Liver (tissue), 9 donors: ENCODE measurements around the gene CDK16. TPM values are rescaled to one million over a fixed set of nuclear protein-coding genes. Genes with fewer than 3 reads are reported as not detected.

Experiments used
- DNase-seq: peaks from one replicate; pipeline ENCODE4 v3.0.0-alpha.2; 2017; ENCODE audit warnings: low spot score
- H3K27ac ChIP-seq, 2 donors: one replicate each; pipeline ENCODE4 v1.7.0; 2013; ENCODE audit warnings: inconsistent platforms in 2 of 2, low read length in 2 of 2, control low read depth in 1 of 2, low read depth in 1 of 2, mild to moderate bottlenecking in 1 of 2
- H3K27me3 ChIP-seq, 4 donors: one replicate each; pipeline versions ENCODE4 v1.6.1 to v1.7.0; 2013; ENCODE audit warnings: low read length in 3 of 4, inconsistent platforms in 1 of 4, mild to moderate bottlenecking in 1 of 4, moderate library complexity in 1 of 4; ENCODE audit not compliant: control insufficient read depth in 4 of 4, insufficient read depth in 4 of 4
- H3K36me3 ChIP-seq, 4 donors: one replicate each; pipeline versions ENCODE4 v1.6.1 to v1.7.0; 2013; ENCODE audit warnings: low read length in 3 of 4, mild to moderate bottlenecking in 3 of 4, low read depth in 1 of 4, moderate library complexity in 1 of 4; ENCODE audit not compliant: control insufficient read depth in 4 of 4, insufficient read depth in 3 of 4
- H3K4me1 ChIP-seq, 4 donors: one replicate each; pipeline versions ENCODE4 v1.6.1 to v1.7.0; 2013; ENCODE audit warnings: low read length in 3 of 4, mild to moderate bottlenecking in 3 of 4, moderate library complexity in 1 of 4; ENCODE audit not compliant: control insufficient read depth in 4 of 4, insufficient read depth in 4 of 4
- H3K4me3 ChIP-seq, 3 donors: one replicate each; pipeline versions ENCODE4 v1.6.1 to v1.7.0; 2013; ENCODE audit warnings: low read length in 3 of 3, control low read depth in 1 of 3, low read depth in 1 of 3, mild to moderate bottlenecking in 1 of 3
- H3K9ac ChIP-seq, 2 donors: one replicate each; pipeline ENCODE4 v1.7.0; 2013; ENCODE audit warnings: low read length in 2 of 2, mild to moderate bottlenecking in 2 of 2, moderate library complexity in 2 of 2, control low read depth in 1 of 2, low read depth in 1 of 2
- H3K9me3 ChIP-seq, 4 donors: one replicate each; pipeline versions ENCODE4 v1.6.1 to v1.7.0; 2013; ENCODE audit warnings: low read length in 3 of 4; ENCODE audit not compliant: control insufficient read depth in 4 of 4
- ATF3 ChIP-seq: IDR thresholded peaks from 2 replicates; pipeline ENCODE4 v1.6.1; 2016; ENCODE audit warnings: antibody characterized with exemption
- CTCF ChIP-seq: fragments of 150-350 bp; IDR thresholded peaks from 2 replicates; pipeline ENCODE4 v1.5.1; 2017; ENCODE audit warnings: improper control_type of control experiment, low read depth, low read length; ENCODE audit not compliant: missing input control
- EGR1 ChIP-seq, 2 donors: IDR thresholded peaks; 2 replicates each; pipeline ENCODE4 v1.6.1; 2016 to 2018; ENCODE audit warnings: antibody characterized with exemption in 2 of 2, low read depth in 2 of 2
- FOXA2 ChIP-seq: IDR thresholded peaks from 2 replicates; pipeline ENCODE4 v1.6.1; 2016; ENCODE audit warnings: antibody characterized with exemption
- GABPA ChIP-seq, 2 donors: IDR thresholded peaks in 1 of 2; conservative IDR thresholded peaks in 1 of 2; 2 replicates each; pipeline ENCODE4 v1.6.1; 2016; ENCODE audit warnings: antibody characterized with exemption in 2 of 2, mild to moderate bottlenecking in 1 of 2, moderate library complexity in 1 of 2
- HNF4G ChIP-seq: IDR thresholded peaks from 2 replicates; pipeline ENCODE4 v1.6.1; 2016; ENCODE audit warnings: antibody characterized with exemption
- JUND ChIP-seq, 2 donors: IDR thresholded peaks; 2 replicates each; pipeline ENCODE4 v1.6.1; 2016; ENCODE audit warnings: antibody characterized with exemption in 2 of 2
- MAX ChIP-seq: IDR thresholded peaks from 2 replicates; pipeline ENCODE4 v1.6.1; 2016; ENCODE audit warnings: antibody characterized with exemption
- NR2F2 ChIP-seq: IDR thresholded peaks from 2 replicates; pipeline ENCODE4 v1.6.1; 2016; ENCODE audit warnings: antibody characterized with exemption
- RXRA ChIP-seq, 2 donors: IDR thresholded peaks; 2 replicates each; pipeline ENCODE4 v1.6.1; 2017 to 2018; ENCODE audit warnings: antibody characterized with exemption in 2 of 2, mild to moderate bottlenecking in 1 of 2
- SP1 ChIP-seq: IDR thresholded peaks from 2 replicates; pipeline ENCODE4 v1.6.1; 2018; ENCODE audit warnings: antibody characterized with exemption, mild to moderate bottlenecking
- TAF1 ChIP-seq: conservative IDR thresholded peaks from 2 replicates; pipeline ENCODE4 v1.6.1; 2016; ENCODE audit warnings: antibody characterized with exemption, mild to moderate bottlenecking
- YY1 ChIP-seq: IDR thresholded peaks from 2 replicates; pipeline ENCODE4 v1.6.1; 2016; ENCODE audit warnings: antibody characterized with exemption, mild to moderate bottlenecking
- WGBS: extraction: QIAGEN DNeasy Blood & Tissue Kit; methylation state at CpG from one replicate; pipeline ENCODE4 v1.1.7; 2013; 5-methylcytosine and 5-hydroxymethylcytosine counted together
- polyA plus RNA-seq, 2 donors: library from polyadenylated mRNA; stranded (reverse) in 1 of 2; unstranded in 1 of 2; fragments of 200-250 nt in 1 of 2; fragments of >200 nt in 1 of 2; fragmentation: Nextera tagmentation in 1 of 2; extraction: Ambion mirVana in 1 of 2; gene quantifications; one replicate each; pipeline versions ENCODE4 v1.2.1 to v1.2.3, GENCODE V29; 2013 to 2015
- total RNA-seq, 2 donors: library from RNA; depleted of rRNA; stranded (reverse); fragments of >200 nt; gene quantifications; one replicate each; pipeline ENCODE4 v1.2.3, GENCODE V29; 2014
- donor health status: healthy.
- donor health status: healthy.
- donor health status: healthy.
- donor health status: healthy.
- donor health status: healthy.

The CDK16 gene
- total and polyA plus RNA-seq, 4 donors: 10.8 to 31.1 (median 19.9) TPM

- 86% methylated on average over 10 of the region's 10 CpGs for WGBS
- no peak for DNase-seq
- H3K9ac ChIP-seq: no peak overlapping the region
- H3K4me1 ChIP-seq: peaks cover 8 to 38% (median 28%) of the 10 kb centered on the region in 4 donors
- TF ChIP-seq HNF4G (no peak), MAX (no peak), JUND (IDR thresholded peaks at IDR 0.05) (no peak), ATF3 (no peak)
- no peaks in the 10 kb centered on the region for H3K9me3 ChIP-seq
- H3K4me3 ChIP-seq: no peak overlapping the region
- peaks cover 9 to 50% (median 34%) of the 10 kb centered on the region in 4 donors for H3K36me3 ChIP-seq
- no peak overlapping the region for H3K27ac ChIP-seq
- H3K27me3 ChIP-seq: no peaks in the 10 kb centered on the region
Observed at GRCh38 chrX:47198026-47198686, 20.3 kb upstream of the CDK16 start.

GRCh38 chrX:47198687-47199080 is 19.8 kb upstream of the CDK16 start:
- H3K4me1 ChIP-seq: peaks cover 8 to 34% (median 25%) of the 10 kb centered on the region in 4 donors
- 78% methylated on average over 15 of the region's 15 CpGs for WGBS
- no peaks in the 10 kb centered on the region for H3K27me3 ChIP-seq
- H3K9ac ChIP-seq: no peak overlapping the region
- peaks cover 9 to 55% (median 38%) of the 10 kb centered on the region in 4 donors for H3K36me3 ChIP-seq
- H3K27ac ChIP-seq: no peak overlapping the region
- TF ChIP-seq NR2F2 (peak; percentile 29), TAF1 (no peak)
- H3K4me3 ChIP-seq: no peak overlapping the region
- no peak for DNase-seq
- H3K9me3 ChIP-seq: no peaks in the 10 kb centered on the region

GRCh38 chrX:47199286-47199685 is 19.2 kb upstream of the CDK16 start:
- TF ChIP-seq FOXA2 (no peak), CTCF (no peak), RXRA (IDR thresholded peaks at IDR 0.05) (no peak), ATF3 (no peak), TAF1 (no peak), YY1 (no peak), SP1 (no peak), EGR1 (IDR thresholded peaks at IDR 0.05; ENCODE audit: low read depth in 2 of 2) (no peak), NR2F2 (no peak), GABPA (IDR thresholded peaks at IDR 0.05 in 1 of 2, conservative IDR thresholded peaks at IDR 0.05 in 1 of 2) (no peak)
- Histone ChIP-seq H3K27me3 (no peaks in the 10 kb centered on the region), H3K9ac (no peak overlapping the region), H3K4me3 (no peak overlapping the region), H3K4me1 (peaks cover 8 to 32% (median 22%) of the 10 kb centered on the region in 4 donors), H3K9me3 (no peaks in the 10 kb centered on the region), H3K27ac (no peak overlapping the region), H3K36me3 (peaks cover 9 to 59% (median 40%) of the 10 kb centered on the region in 4 donors)
- 94% methylated on average over 10 of the region's 10 CpGs for WGBS
- no peak for DNase-seq
